ENCODE data around the gene TNNT3.

The TNNT3 gene

GRCh38 chr11:1935156-1936071 is 15.9 kb downstream of the TNNT3 start:
- H3K4me3 ChIP-seq (ENCODE audit: low read depth, low read length): no peak overlapping the region
- TF ChIP-seq CTCF (IDR thresholded peaks at IDR 0.05; ENCODE audit: low read depth, low read length, missing control alignments): no peak
- in situ Hi-C loops (cut with HindIII; ENCODE audit: low pct_ligation_motif_present, low sequenced_read_pairs): no loop called here
- no peak overlapping the region for H3K27ac ChIP-seq
- no peak for DNase-seq
- H3K36me3 ChIP-seq (replicated peaks): no peaks in the 10 kb centered on the region
- H3K27me3 ChIP-seq (replicated peaks): no peaks in the 10 kb centered on the region

GRCh38 chr11:1936072-1936780 is 16.7 kb downstream of the TNNT3 start:
- no peak for DNase-seq
- in situ Hi-C loops (cut with HindIII; ENCODE audit: low pct_ligation_motif_present, low sequenced_read_pairs): no loop called here
- no peak for TF ChIP-seq CTCF (IDR thresholded peaks at IDR 0.05; ENCODE audit: low read depth, low read length, missing control alignments)
- Histone ChIP-seq H3K36me3 (replicated peaks) (no peaks in the 10 kb centered on the region), H3K27me3 (replicated peaks) (no peaks in the 10 kb centered on the region), H3K4me3 (ENCODE audit: low read depth, low read length) (no peak overlapping the region), H3K27ac (no peak overlapping the region)

GRCh38 chr11:1936781-1937615 is 17.5 kb downstream of the TNNT3 start:
- DNase-seq: no peak
- no peaks in the 10 kb centered on the region for H3K36me3 ChIP-seq (replicated peaks)
- no peak overlapping the region for H3K27ac ChIP-seq
- in situ Hi-C loops (cut with HindIII; ENCODE audit: low pct_ligation_motif_present, low sequenced_read_pairs): no loop called here
- no peak overlapping the region for H3K4me3 ChIP-seq (ENCODE audit: low read depth, low read length)
- no peaks in the 10 kb centered on the region for H3K27me3 ChIP-seq (replicated peaks)
- TF ChIP-seq CTCF (IDR thresholded peaks at IDR 0.05; ENCODE audit: low read depth, low read length, missing control alignments): no peak

- TF ChIP-seq CTCF (IDR thresholded peaks at IDR 0.05; ENCODE audit: low read depth, low read length, missing control alignments): no peak
- H3K4me3 ChIP-seq (ENCODE audit: low read depth, low read length): no peak overlapping the region
- H3K27ac ChIP-seq: no peak overlapping the region
- H3K27me3 ChIP-seq (replicated peaks): no peaks in the 10 kb centered on the region
- DNase-seq: no peak
- in situ Hi-C loops (cut with HindIII; ENCODE audit: low pct_ligation_motif_present, low sequenced_read_pairs): no loop called here
- no peaks in the 10 kb centered on the region for H3K36me3 ChIP-seq (replicated peaks)
Measured at GRCh38 chr11:1937616-1938342, 18.3 kb downstream of the TNNT3 start.

GRCh38 chr11:1938343-1939005 is 19.0 kb downstream of the TNNT3 start:
- TF ChIP-seq CTCF (IDR thresholded peaks at IDR 0.05; ENCODE audit: low read depth, low read length, missing control alignments): no peak
- in situ Hi-C loops (cut with HindIII; ENCODE audit: low pct_ligation_motif_present, low sequenced_read_pairs): no loop called here
- Histone ChIP-seq H3K4me3 (ENCODE audit: low read depth, low read length) (no peak overlapping the region), H3K27ac (no peak overlapping the region), H3K27me3 (replicated peaks) (no peaks in the 10 kb centered on the region), H3K36me3 (replicated peaks) (no peaks in the 10 kb centered on the region)
- DNase-seq: no peak

All from brain microvascular endothelial cell (primary cell).